WTC11 (cell line): Measurements from ENCODE around the gene UBL4B. TPM values are rescaled to one million over a fixed set of nuclear protein-coding genes. Genes with fewer than 3 reads are reported as not detected.
"Not testable (repeated sequence)": the region's sequence is repeated elsewhere in the genome, so short reads cannot be mapped to it uniquely, and the experiment has no call there.

Experiments used
- ATAC-seq: fragments of 200-7000 bp; cut with Tn5 transposase; 2 replicates; pipeline ENCODE4 v1.10.0; 2021; ENCODE audit warnings: mild to moderate bottlenecking, moderate library complexity
- CTCF ChIA-PET: fragments of 300-600 bp; sonication (Branson Sonifier 250); formaldehyde crosslinking; loops from one replicate; lab custom pipeline; 2021; ENCODE audit warnings: antibody characterized with exemption; lab: Charles Lee
- POLR2A ChIA-PET: fragments of 350-600 bp; sonication (Branson Sonifier 250); formaldehyde crosslinking; loops from one replicate; lab custom pipeline; 2021; ENCODE audit warnings: antibody characterized with exemption; lab: Charles Lee
- DNase-seq: peaks from one replicate; pipeline ENCODE4 v3.0.0; 2021; ENCODE audit warnings: low spot score
- H3K27ac Mint-ChIP-seq: 2 replicates; pipeline ENCODE4 v1.8.0; 2021; ENCODE audit warnings: mixed read lengths
- H3K27me3 Mint-ChIP-seq: 2 replicates; pipeline ENCODE4 v1.8.0; 2021; ENCODE audit warnings: low read depth, mild to moderate bottlenecking, moderate library complexity, mixed read lengths
- H3K36me3 Mint-ChIP-seq: 2 replicates; pipeline ENCODE4 v1.8.0; 2021; ENCODE audit warnings: mixed read lengths
- H3K4me1 Mint-ChIP-seq: 2 replicates; pipeline ENCODE4 v1.8.0; 2022; ENCODE audit warnings: mixed read lengths
- H3K4me3 Mint-ChIP-seq: 2 replicates; pipeline ENCODE4 v1.8.0; 2021; ENCODE audit warnings: mild to moderate bottlenecking, moderate library complexity, mixed read lengths
- H3K9me3 Mint-ChIP-seq: 2 replicates; pipeline ENCODE4 v1.8.0; 2021; ENCODE audit warnings: mixed read lengths
- AR ChIP-seq: fragments of 250-450 bp; sonication (Bioruptor Pico); IDR thresholded peaks from 2 replicates; pipeline ENCODE4 v1.9.0; 2021; ENCODE audit warnings: mild to moderate bottlenecking
- CDX4 ChIP-seq: fragments of 250-450 bp; sonication (Bioruptor Pico); IDR thresholded peaks from 2 replicates; pipeline ENCODE4 v1.9.0; 2021; ENCODE audit warnings: moderate library complexity, mild to moderate bottlenecking, inconsistent platforms, borderline replicate concordance
- E2F1 ChIP-seq: sonication (generic); formaldehyde crosslinking; IDR thresholded peaks from 2 replicates; pipeline ENCODE4 v1.8.0; 2022; ENCODE audit warnings: mild to moderate bottlenecking, missing genetic modification reagents
- E2F5 ChIP-seq: sonication (generic); formaldehyde crosslinking; IDR thresholded peaks from 2 replicates; pipeline ENCODE4 v1.8.1; 2022; ENCODE audit warnings: mild to moderate bottlenecking, moderate library complexity, missing genetic modification reagents
- EMX1 ChIP-seq: fragments of 250-450 bp; sonication (Bioruptor Pico); IDR thresholded peaks from 2 replicates; pipeline ENCODE4 v1.8.0; 2021; ENCODE audit warnings: mild to moderate bottlenecking
- FOXJ3 ChIP-seq: sonication (generic); formaldehyde crosslinking; IDR thresholded peaks from 2 replicates; pipeline ENCODE4 v1.9.0; 2021; ENCODE audit warnings: missing genetic modification reagents, mild to moderate bottlenecking, borderline replicate concordance
- GRHL2 ChIP-seq: fragments of 250-450 bp; sonication (Bioruptor Pico); IDR thresholded peaks from 2 replicates; pipeline ENCODE4 v1.8.0; 2022; ENCODE audit warnings: mild to moderate bottlenecking, moderate library complexity; ENCODE audit not compliant: insufficient replicate concordance, severe bottlenecking
- GTF2I ChIP-seq: fragments of 250-450 bp; sonication (Bioruptor Pico); conservative IDR thresholded peaks from 2 replicates; pipeline ENCODE4 v1.4.0; 2021; ENCODE audit warnings: mild to moderate bottlenecking
- IRF2 ChIP-seq: sonication (generic); formaldehyde crosslinking; IDR thresholded peaks from 2 replicates; pipeline ENCODE4 v1.8.0; 2022; ENCODE audit warnings: low read depth, missing genetic modification reagents, borderline replicate concordance
- JUN ChIP-seq: sonication (generic); formaldehyde crosslinking; IDR thresholded peaks from 2 replicates; pipeline ENCODE4 v1.8.0; 2023; ENCODE audit warnings: mild to moderate bottlenecking, missing genetic modification reagents
- MXD4 ChIP-seq: fragments of 250-450 bp; sonication (Bioruptor Pico); IDR thresholded peaks from 2 replicates; pipeline ENCODE4 v1.8.0; 2021; ENCODE audit warnings: mild to moderate bottlenecking, moderate library complexity, borderline replicate concordance
- NR2C2 ChIP-seq: sonication (generic); formaldehyde crosslinking; IDR thresholded peaks from 2 replicates; pipeline ENCODE4 v1.8.0; 2022; ENCODE audit warnings: mild to moderate bottlenecking, missing genetic modification reagents
- PRDM15 ChIP-seq: sonication (generic); formaldehyde crosslinking; IDR thresholded peaks from 2 replicates; pipeline ENCODE4 v1.8.0; 2022; ENCODE audit warnings: missing genetic modification reagents
- PREB ChIP-seq: sonication (generic); formaldehyde crosslinking; IDR thresholded peaks from 2 replicates; pipeline ENCODE4 v1.8.1; 2022; ENCODE audit warnings: mild to moderate bottlenecking, missing genetic modification reagents, moderate library complexity, borderline replicate concordance
- RORB ChIP-seq: fragments of 250-450 bp; sonication (Bioruptor Pico); IDR thresholded peaks from 2 replicates; pipeline ENCODE4 v1.9.0; 2021; ENCODE audit warnings: mild to moderate bottlenecking
- TEAD1 ChIP-seq: sonication (generic); formaldehyde crosslinking; IDR thresholded peaks from 2 replicates; pipeline ENCODE4 v1.8.0; 2022; ENCODE audit warnings: mild to moderate bottlenecking, missing genetic modification reagents
- TEAD4 ChIP-seq: sonication (generic); formaldehyde crosslinking; IDR thresholded peaks from 2 replicates; pipeline ENCODE4 v1.8.0; 2022; ENCODE audit warnings: mild to moderate bottlenecking, missing genetic modification reagents
- TP53 ChIP-seq: sonication (generic); formaldehyde crosslinking; IDR thresholded peaks from 2 replicates; pipeline ENCODE4 v1.8.1; 2023; ENCODE audit warnings: mild to moderate bottlenecking, missing genetic modification reagents
- USF1 ChIP-seq: sonication (generic); formaldehyde crosslinking; IDR thresholded peaks from 2 replicates; pipeline ENCODE4 v1.8.0; 2022; ENCODE audit warnings: mild to moderate bottlenecking, missing genetic modification reagents
- ZNF121 ChIP-seq: sonication (generic); formaldehyde crosslinking; IDR thresholded peaks from 2 replicates; pipeline ENCODE4 v1.8.0; 2023; ENCODE audit warnings: missing genetic modification reagents
- ZNF219 ChIP-seq: sonication (generic); formaldehyde crosslinking; IDR thresholded peaks from 2 replicates; pipeline ENCODE4 v1.8.0; 2023; ENCODE audit warnings: missing genetic modification reagents, mild to moderate bottlenecking, borderline replicate concordance
- ZNF232 ChIP-seq: sonication (generic); formaldehyde crosslinking; IDR thresholded peaks from 2 replicates; pipeline ENCODE4 v1.8.0; 2022; ENCODE audit warnings: mild to moderate bottlenecking, missing genetic modification reagents
- total RNA-seq: library from RNA; stranded (reverse); gene quantifications from 3 replicates; pipeline ENCODE4 v1.2.3, GENCODE V29; 2021

The UBL4B gene
- total RNA-seq, 1 experiment from 2014 or later = 0.11 TPM

GRCh38 chr1:110076789-110077500, 35.3 kb upstream of the UBL4B start:
- ChIA-PET POLR2A (no interaction called here), CTCF (interaction anchor here (0.7 to 1.7 kb wide), 4 partner anchors 11 to 40 kb away, joined by 3 to 7 read pairs (median 4); no protein-coding TSS in a partner anchor)
- H3K9me3 Mint-ChIP-seq = no peaks in the 10 kb centered on the region
- no peak for TF ChIP-seq ZNF232 (CRISPR knock-in tag)
- no peak for TF ChIP-seq TEAD4
- TF ChIP-seq MXD4 = no peak
- no peak for TF ChIP-seq AR (CRISPR knock-in tag)
- no peak for TF ChIP-seq FOXJ3 (CRISPR knock-in tag)
- no peak for TF ChIP-seq EMX1
- no peak for TF ChIP-seq E2F5
- no peak for TF ChIP-seq GTF2I (CRISPR knock-in tag)
- no peak for TF ChIP-seq E2F1
- TF ChIP-seq USF1 = no peak
- TF ChIP-seq ZNF121 = no peak
- no peak for TF ChIP-seq IRF2 (CRISPR knock-in tag)
- TF ChIP-seq NR2C2 = no peak
- no peak for TF ChIP-seq PREB (CRISPR knock-in tag)
- no peak overlapping the region for H3K27ac Mint-ChIP-seq
- ATAC-seq (no peak), DNase-seq (no peak)
- no peaks in the 10 kb centered on the region for H3K36me3 Mint-ChIP-seq
- peaks cover 95% of the 10 kb centered on the region for H3K27me3 Mint-ChIP-seq
- no peaks in the 10 kb centered on the region for H3K4me1 Mint-ChIP-seq
- no peak overlapping the region for H3K4me3 Mint-ChIP-seq

GRCh38 chr1:110079995-110080394, 32.2 kb upstream of the UBL4B start:
- ATAC-seq, H3K27ac Mint-ChIP-seq, H3K9me3 Mint-ChIP-seq, DNase-seq, H3K36me3 Mint-ChIP-seq, POLR2A ChIA-PET, H3K4me3 Mint-ChIP-seq: not testable (repeated sequence)
- H3K27me3 Mint-ChIP-seq = peaks cover 96% of the 10 kb centered on the region
- peaks cover 17% of the 10 kb centered on the region for H3K4me1 Mint-ChIP-seq
- CTCF ChIA-PET = interaction anchor here (1.8 kb wide), 1 partner anchor 8 kb away, joined by 9 read pairs; no protein-coding TSS in a partner anchor

- no peak for TF ChIP-seq TEAD1
- TF ChIP-seq CDX4 (CRISPR knock-in tag) = no peak
- no peak for TF ChIP-seq PRDM15 (CRISPR knock-in tag)
- TF ChIP-seq GRHL2 (CRISPR knock-in tag) = no peak
- TF ChIP-seq ZNF219 (CRISPR knock-in tag) = no peak
- TF ChIP-seq TP53 (CRISPR knock-in tag) = no peak
- no peak for TF ChIP-seq RORB (CRISPR knock-in tag)
- no peak for TF ChIP-seq JUN
- Mint-ChIP-seq H3K9me3 (no peaks in the 10 kb centered on the region), H3K27me3 (peaks cover 98% of the 10 kb centered on the region), H3K27ac (no peak overlapping the region), H3K4me1 (peaks cover 24% of the 10 kb centered on the region), H3K4me3 (no peak overlapping the region), H3K36me3 (no peaks in the 10 kb centered on the region)
- CTCF ChIA-PET = interaction anchor here (0.9 to 3.9 kb wide), 7 partner anchors 10 to 52 kb away, joined by 3 to 22 read pairs (median 8); partner anchors contain the start of gene ALX3
- POLR2A ChIA-PET = no interaction called here
- ATAC-seq (no peak), DNase-seq (no peak)
Observed at GRCh38 chr1:110081061-110081460, 31.2 kb upstream of the UBL4B start.
